HepG2 (cell line): Measurements from ENCODE around the gene OR13C3. TPM values are rescaled to one million over a fixed set of nuclear protein-coding genes. Genes with fewer than 3 reads are reported as not detected.

ENCODE experiments used
- ATAC-seq: fragments of 200-7000 bp; cut with Tn5 transposase; 3 replicates; pipeline ENCODE4 v1.9.1; 2020; ENCODE audit warnings: mild to moderate bottlenecking, moderate library complexity
- BruUV-seq: library from RNA; stranded (reverse); fragments of 400-500 nt; replicated peaks from 2 replicates; lab custom pipeline; 2021; lab: Mats Ljungman, UMichigan
- CTCF ChIA-PET: fragments of 300-600 bp; formaldehyde crosslinking; extraction: SDS; loops from one replicate; lab custom pipeline; 2021; ENCODE audit warnings: low total read pairs, inconsistent platforms, low intra/inter-chr PET ratio; lab: Yijun Ruan, JAX
- POLR2A ChIA-PET: fragments of 350-600 bp; sonication (Branson Sonifier 250); formaldehyde crosslinking; loops from one replicate; lab custom pipeline; 2020; ENCODE audit warnings: antibody characterized with exemption, inconsistent platforms; lab: Yijun Ruan, JAX
- DNase-seq: peaks from one replicate; pipeline ENCODE4 v3.0.0-alpha.2; 2015; ENCODE audit warnings: low spot score
- FAIRE-seq: peaks from 3 replicates; lab custom pipeline; 2011; peaks lifted over from hg19 to GRCh38; lab: Jason Lieb, UNC
- H2AFZ ChIP-seq: one replicate; pipeline ENCODE4 v1.6.1; 2011; ENCODE audit warnings: low read length, inconsistent platforms
- H3K27ac ChIP-seq: fragments of 300-600 bp; 3 replicates; pipeline ENCODE4 v1.8.0; 2011; ENCODE audit warnings: mixed run types, mild to moderate bottlenecking, mixed read lengths, low read length, inconsistent platforms; ENCODE audit not compliant: insufficient read depth; ENCODE audit errors: extremely low read length
- H3K27me3 ChIP-seq, 2 experiments: fragments of 200-600 bp in 1 of 2; 2 replicates in 1 of 2; 3 replicates in 1 of 2; pipeline versions ENCODE4 v1.6.0 to v1.8.0; 2011; ENCODE audit warnings: low read length in 2 of 2, mild to moderate bottlenecking in 2 of 2, moderate library complexity in 2 of 2, inconsistent platforms in 1 of 2; ENCODE audit not compliant: insufficient read depth in 2 of 2, control insufficient read depth in 1 of 2
- H3K36me3 ChIP-seq, 2 experiments: fragments of 200-600 bp in 1 of 2; replicated peaks in 1 of 2; 2 replicates in 1 of 2; 3 replicates in 1 of 2; pipeline versions ENCODE4 v1.5.1 to v1.8.0; 2011; ENCODE audit warnings: low read length in 2 of 2, inconsistent platforms in 1 of 2; ENCODE audit not compliant: insufficient read depth in 2 of 2, control insufficient read depth in 1 of 2
- H3K4me1 ChIP-seq: 2 replicates; pipeline ENCODE4 v1.5.1; 2012; ENCODE audit warnings: low read length, inconsistent platforms; ENCODE audit not compliant: insufficient read depth
- H3K4me2 ChIP-seq: 2 replicates; pipeline ENCODE4 v1.6.0; 2011; ENCODE audit warnings: low read depth, low read length, inconsistent platforms
- H3K4me3 ChIP-seq, 3 experiments: fragments of 200-600 bp in 1 of 3; sonication (generic), shearing (Covaris generic) in 1 of 3; replicated peaks in 1 of 3; 2 replicates each; pipeline ENCODE4 v1.5.1; 2011 to 2016; ENCODE audit warnings: low read length in 3 of 3, inconsistent platforms in 2 of 3, low read depth in 2 of 3, mild to moderate bottlenecking in 2 of 3, control low read depth in 1 of 3, mixed read lengths in 1 of 3; ENCODE audit not compliant: insufficient read depth in 1 of 3
- H3K79me2 ChIP-seq: one replicate; pipeline ENCODE4 v1.6.1; 2011; ENCODE audit warnings: low read length, inconsistent platforms; ENCODE audit not compliant: insufficient read depth
- H3K9ac ChIP-seq: 2 replicates; pipeline ENCODE4 v1.6.0; 2011; ENCODE audit warnings: mild to moderate bottlenecking, low read depth, low read length, inconsistent platforms; ENCODE audit not compliant: insufficient read depth
- H3K9me3 ChIP-seq: 2 replicates; pipeline ENCODE4 v1.5.1; 2012; ENCODE audit warnings: mild to moderate bottlenecking, low read length
- H4K20me1 ChIP-seq: 2 replicates; pipeline ENCODE4 v1.6.0; 2011; ENCODE audit warnings: inconsistent platforms, mild to moderate bottlenecking, low read length, moderate library complexity; ENCODE audit not compliant: insufficient read depth
- KDM1A ChIP-seq: IDR thresholded peaks from 2 replicates; pipeline ENCODE4 v1.6.1; 2016; ENCODE audit warnings: missing compliant biosample characterization
- KDM2A ChIP-seq: sonication (generic); formaldehyde crosslinking; IDR thresholded peaks from 2 replicates; pipeline ENCODE4 v1.4.0; 2020; ENCODE audit warnings: low read depth, missing genetic modification reagents, borderline replicate concordance
- PAWR ChIP-seq: sonication (generic); formaldehyde crosslinking; IDR thresholded peaks from 2 replicates; pipeline ENCODE4 v1.4.0; 2020; ENCODE audit warnings: missing genetic modification reagents, mild to moderate bottlenecking, borderline replicate concordance
- RBM39 ChIP-seq: fragments of 200-400 bp; formaldehyde crosslinking; IDR thresholded peaks from one replicate; pipeline ENCODE4 v1.6.1; 2018; ENCODE audit warnings: antibody characterized with exemption, mild to moderate bottlenecking, low read depth, low read length; ENCODE audit not compliant: poor library complexity, severe bottlenecking
- TEAD2 ChIP-seq: sonication (generic); formaldehyde crosslinking; IDR thresholded peaks from 2 replicates; pipeline ENCODE4 v1.9.0; 2021; ENCODE audit warnings: missing genetic modification reagents
- ZHX1 ChIP-seq: sonication (generic); formaldehyde crosslinking; IDR thresholded peaks from 2 replicates; pipeline ENCODE4 v1.8.1; 2022; ENCODE audit warnings: low read depth, mild to moderate bottlenecking, missing genetic modification reagents
- ZNF574 ChIP-seq: sonication (generic); formaldehyde crosslinking; IDR thresholded peaks from 2 replicates; pipeline ENCODE4 v1.4.0; 2020; ENCODE audit warnings: missing genetic modification reagents
- ZNF766 ChIP-seq: sonication (generic); formaldehyde crosslinking; IDR thresholded peaks from 2 replicates; pipeline ENCODE4 v1.5.0; 2020; ENCODE audit warnings: missing genetic modification reagents, borderline replicate concordance
- ZSCAN31 ChIP-seq: sonication (generic); formaldehyde crosslinking; IDR thresholded peaks from 2 replicates; pipeline ENCODE4 v1.5.0; 2020; ENCODE audit warnings: low read depth, mild to moderate bottlenecking, missing genetic modification reagents
- WGBS: methylation state at CpG from one replicate; pipeline ENCODE4 v1.1.6; 2017; ENCODE audit warnings: low lambda C conversion rate; 5-methylcytosine and 5-hydroxymethylcytosine counted together
- in situ Hi-C: cut with HindIII; loops from 2 replicates; pipeline ENCODE4 v1.10.0; 2017; ENCODE audit warnings: low pct_unique_long_range_greater_than_20kb; ENCODE audit not compliant: extremely low pct_ligation_motif_present
- intact Hi-C: fragments of 100-400 bp; cut with micrococcal nuclease; formaldehyde crosslinking; loops from one replicate; pipeline ENCODE4 v1.10.0; 2022; ENCODE audit not compliant: unreplicated experiment
- polyA plus RNA-seq, 8 experiments: library from polyadenylated mRNA; depleted of rRNA in 3 of 8; stranded (reverse) in 7 of 8; unstranded in 1 of 8; fragments of >200 nt; fragmentation: Illumina TruSeq in 4 of 8; extraction: Trizol in 4 of 8; gene quantifications; 2 replicates each; pipeline versions ENCODE4 v1.2.1 to v1.2.3, GENCODE V29; 2011 to 2016; ENCODE audit warnings: low read depth in 4 of 8, missing spikeins in 1 of 8, mixed read lengths in 1 of 8; ENCODE audit not compliant: insufficient read depth in 1 of 8
- total RNA-seq, 5 experiments: library from RNA; depleted of rRNA; stranded (reverse); fragments of >200 nt; fragmentation: Illumina TruSeq; extraction: Trizol; gene quantifications; 2 replicates each; pipeline ENCODE4 v1.2.3, GENCODE V29; 2016; ENCODE audit warnings: low read depth in 1 of 5

The OR13C3 gene
- total and polyA plus RNA-seq, 2 of the 13 experiments (the other 11 are each of a cell fraction or from before 2014, with no cell fraction given): not detected

GRCh38 chr9:104564358-104564757, 27.7 kb upstream of the OR13C3 start:
- H3K9ac ChIP-seq: no peak overlapping the region
- intact Hi-C loops: no loop called here
- no peaks in the 10 kb centered on the region for H4K20me1 ChIP-seq
- H2AFZ ChIP-seq: no peak overlapping the region
- H3K4me1 ChIP-seq: no peaks in the 10 kb centered on the region
- no peak overlapping the region for H3K4me2 ChIP-seq
- WGBS: 0% methylated on average over 1 of the region's 1 CpG
- in situ Hi-C loops: no loop called here
- DNase-seq (no peak), FAIRE-seq (no peak), ATAC-seq (no peak)
- no peaks in the 10 kb centered on the region for H3K9me3 ChIP-seq
- no peak overlapping the region for H3K4me3 ChIP-seq
- no peak overlapping the region for H3K27ac ChIP-seq
- ChIA-PET CTCF (no interaction called here), POLR2A (no interaction called here)
- no peaks in the 10 kb centered on the region for H3K27me3 ChIP-seq
- BruUV-seq: no TSS peak
- TF ChIP-seq PAWR: no peak
- no peak for TF ChIP-seq ZSCAN31 (CRISPR knock-in tag)
- no peak for TF ChIP-seq TEAD2
- TF ChIP-seq RBM39: no peak
- no peak for TF ChIP-seq KDM2A
- TF ChIP-seq KDM1A (CRISPR knock-in tag): no peak
- TF ChIP-seq ZHX1 (CRISPR knock-in tag): no peak
- no peak for TF ChIP-seq ZNF574
- TF ChIP-seq ZNF766: no peak
- H3K36me3 ChIP-seq: no peaks in the 10 kb centered on the region
- no peaks in the 10 kb centered on the region for H3K79me2 ChIP-seq
